ENCODE results near the gene CAMK4.

GRCh38 chr5:111266491-111266890 lies 42.3 kb downstream of the CAMK4 start:
- TF ChIP-seq CTCF (IDR thresholded peaks at IDR 0.05) (no peak), EZH2 (IDR thresholded peaks at IDR 0.05) (no peak), EZH2phosphoT487 (IDR thresholded peaks at IDR 0.05) (no peak)
